Medulla oblongata (tissue), 1 donor: Measurements from ENCODE around the gene DHX34.
"Not testable (repeated sequence)": the region's sequence is repeated elsewhere in the genome, so short reads cannot be mapped to it uniquely, and the experiment has no call there.

Experiments
- DNase-seq: peaks from one replicate; pipeline ENCODE4 v3.0.0-alpha.2; 2015; ENCODE audit errors: extremely low spot score

The DHX34 gene

GRCh38 chr19:47387623-47388022 is 38.5 kb downstream of the DHX34 start:
- not testable (repeated sequence) for DNase-seq

- not testable (repeated sequence) for DNase-seq
These were observed 39.6 kb downstream of the DHX34 start for GRCh38 chr19:47388721-47389120.

GRCh38 chr19:47389150-47389556 is 40.0 kb downstream of the DHX34 start:
- no peak for DNase-seq

GRCh38 chr19:47390533-47391488 is 41.7 kb downstream of the DHX34 start:
- no peak for DNase-seq

GRCh38 chr19:47391510-47392223 is 42.6 kb downstream of the DHX34 start:
- peak; percentile 73 for DNase-seq

GRCh38 chr19:47398707-47399597 is 49.8 kb downstream of the DHX34 start:
- no peak for DNase-seq

- DNase-seq, result no peak
These were observed 53.4 kb downstream of the DHX34 start for GRCh38 chr19:47402504-47402903.

- DNase-seq, result no peak
These were observed 55.5 kb downstream of the DHX34 start for GRCh38 chr19:47404334-47405196.

GRCh38 chr19:47405197-47405550 is 56.1 kb downstream of the DHX34 start:
- DNase-seq, result no peak

- DNase-seq, result no peak
These were observed 56.8 kb downstream of the DHX34 start for GRCh38 chr19:47405854-47406417.

GRCh38 chr19:47406711-47407416 is 57.7 kb downstream of the DHX34 start:
- no peak for DNase-seq

- DNase-seq, result no peak
These were observed 58.3 kb downstream of the DHX34 start for GRCh38 chr19:47407417-47407774.

GRCh38 chr19:47408156-47408938 is 59.2 kb downstream of the DHX34 start:
- DNase-seq, result no peak

- DNase-seq, result no peak
These were observed 62.0 kb downstream of the DHX34 start for GRCh38 chr19:47411101-47411500.

- DNase-seq, result not testable (repeated sequence)
These were observed 62.6 kb downstream of the DHX34 start for GRCh38 chr19:47411696-47412095.

GRCh38 chr19:47413941-47414340 is 64.8 kb downstream of the DHX34 start:
- no peak for DNase-seq

- no peak for DNase-seq
These were observed 65.4 kb downstream of the DHX34 start for GRCh38 chr19:47414469-47414868.

GRCh38 chr19:47415953-47416642 is 67.0 kb downstream of the DHX34 start:
- no peak for DNase-seq

GRCh38 chr19:47416643-47416985 is 67.5 kb downstream of the DHX34 start:
- DNase-seq, result no peak
